ENCODE data around the gene AKAP17A.

DNA sequence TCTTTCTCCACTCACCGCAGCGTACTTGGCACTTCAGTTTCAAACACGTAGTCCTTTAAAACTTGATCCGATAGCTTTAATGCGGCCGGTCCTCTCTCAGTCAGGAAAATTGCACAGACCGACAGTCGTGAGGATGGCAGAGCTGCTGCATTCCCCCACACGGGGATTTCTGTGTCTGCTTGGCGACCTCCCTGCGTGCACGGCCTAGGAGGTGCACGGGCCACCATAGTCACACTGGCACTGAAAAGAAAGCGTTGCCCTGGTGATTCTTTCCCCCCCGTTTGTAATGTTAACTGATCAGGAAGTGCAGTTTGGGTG, 10.3 kb downstream of the AKAP17A start:
- TF ChIP-seq EZH2 (IDR thresholded peaks at IDR 0.05; ENCODE audit: low read depth), result no peak
- TF ChIP-seq, protein P1, sequence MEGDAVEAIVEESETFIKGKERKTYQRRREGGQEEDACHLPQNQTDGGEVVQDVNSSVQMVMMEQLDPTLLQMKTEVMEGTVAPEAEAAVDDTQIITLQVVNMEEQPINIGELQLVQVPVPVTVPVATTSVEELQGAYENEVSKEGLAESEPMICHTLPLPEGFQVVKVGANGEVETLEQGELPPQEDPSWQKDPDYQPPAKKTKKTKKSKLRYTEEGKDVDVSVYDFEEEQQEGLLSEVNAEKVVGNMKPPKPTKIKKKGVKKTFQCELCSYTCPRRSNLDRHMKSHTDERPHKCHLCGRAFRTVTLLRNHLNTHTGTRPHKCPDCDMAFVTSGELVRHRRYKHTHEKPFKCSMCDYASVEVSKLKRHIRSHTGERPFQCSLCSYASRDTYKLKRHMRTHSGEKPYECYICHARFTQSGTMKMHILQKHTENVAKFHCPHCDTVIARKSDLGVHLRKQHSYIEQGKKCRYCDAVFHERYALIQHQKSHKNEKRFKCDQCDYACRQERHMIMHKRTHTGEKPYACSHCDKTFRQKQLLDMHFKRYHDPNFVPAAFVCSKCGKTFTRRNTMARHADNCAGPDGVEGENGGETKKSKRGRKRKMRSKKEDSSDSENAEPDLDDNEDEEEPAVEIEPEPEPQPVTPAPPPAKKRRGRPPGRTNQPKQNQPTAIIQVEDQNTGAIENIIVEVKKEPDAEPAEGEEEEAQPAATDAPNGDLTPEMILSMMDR (conservative IDR thresholded peaks at IDR 0.05), result no peak
